NT2/D1 (cell line): ENCODE measurements around the gene DLG2.
A peak's percentile ranks its signal among the peaks of the same experiment; 100 is the strongest.

Experiments used
- DNase-seq: peaks from one replicate; pipeline ENCODE4 v3.0.0-alpha.2; 2011; ENCODE audit warnings: low read depth, low spot score
- H3K27me3 ChIP-seq: 2 replicates; pipeline ENCODE4 v1.6.0; 2011; ENCODE audit warnings: mild to moderate bottlenecking; ENCODE audit not compliant: insufficient read length, insufficient read depth
- H3K36me3 ChIP-seq: 2 replicates; pipeline ENCODE4 v1.6.1; 2011; ENCODE audit warnings: mild to moderate bottlenecking, low read length, mixed read lengths; ENCODE audit not compliant: insufficient read depth, insufficient read length
- H3K4me1 ChIP-seq: 2 replicates; pipeline ENCODE4 v1.5.1; 2011; ENCODE audit not compliant: insufficient read depth, insufficient read length
- H3K4me3 ChIP-seq: 2 replicates; pipeline ENCODE4 v1.5.1; 2011; ENCODE audit warnings: low read depth; ENCODE audit not compliant: insufficient read length
- H3K9ac ChIP-seq: 2 replicates; pipeline ENCODE4 v1.6.0; 2011; ENCODE audit warnings: low read depth; ENCODE audit not compliant: insufficient read length
- H3K9me3 ChIP-seq: 2 replicates; pipeline ENCODE4 v1.5.1; 2011; ENCODE audit warnings: mild to moderate bottlenecking, low read length; ENCODE audit not compliant: insufficient read depth
- SUZ12 ChIP-seq: IDR thresholded peaks from 2 replicates; pipeline ENCODE4 v1.6.1; 2011; ENCODE audit not compliant: insufficient read length, insufficient read depth; ENCODE audit errors: extremely low read depth
- YY1 ChIP-seq: IDR thresholded peaks from 2 replicates; pipeline ENCODE4 v1.6.1; 2011; ENCODE audit not compliant: insufficient read length, insufficient read depth
- ZNF274 ChIP-seq: IDR thresholded peaks from 2 replicates; pipeline ENCODE4 v1.6.1; 2011; ENCODE audit warnings: mild to moderate bottlenecking, low read depth, low read length

DLG2 gene

DNA sequence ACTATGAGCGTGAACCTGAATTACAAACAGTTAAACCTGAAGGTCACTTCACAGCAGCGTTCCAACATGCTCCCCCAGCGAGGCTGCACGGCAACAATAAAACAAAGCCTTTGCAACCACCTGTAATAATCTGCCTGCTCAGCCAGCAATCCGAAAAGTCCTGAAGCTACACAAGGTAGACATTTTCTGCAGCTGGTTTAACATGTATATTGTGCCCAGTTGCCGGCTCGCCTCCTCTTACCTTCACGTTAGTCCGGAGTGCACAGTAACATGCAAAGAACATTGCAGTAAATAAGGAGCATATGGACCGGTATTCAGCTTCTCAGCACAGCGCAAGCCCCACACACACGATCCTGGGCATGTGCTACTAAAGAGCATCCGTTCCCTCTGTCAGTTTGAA, 704.3 kb downstream of the DLG2 start:
- TF ChIP-seq ZNF274 (no peak), SUZ12 (no peak)
- no peaks in the 10 kb centered on the region for H3K9me3 ChIP-seq
- no peak overlapping the region for H3K9ac ChIP-seq
- DNase-seq, result no peak
- H3K4me3 ChIP-seq, result no peak overlapping the region
- no peaks in the 10 kb centered on the region for H3K4me1 ChIP-seq
- no peaks in the 10 kb centered on the region for H3K36me3 ChIP-seq
- H3K27me3 ChIP-seq, result no peaks in the 10 kb centered on the region

DNA sequence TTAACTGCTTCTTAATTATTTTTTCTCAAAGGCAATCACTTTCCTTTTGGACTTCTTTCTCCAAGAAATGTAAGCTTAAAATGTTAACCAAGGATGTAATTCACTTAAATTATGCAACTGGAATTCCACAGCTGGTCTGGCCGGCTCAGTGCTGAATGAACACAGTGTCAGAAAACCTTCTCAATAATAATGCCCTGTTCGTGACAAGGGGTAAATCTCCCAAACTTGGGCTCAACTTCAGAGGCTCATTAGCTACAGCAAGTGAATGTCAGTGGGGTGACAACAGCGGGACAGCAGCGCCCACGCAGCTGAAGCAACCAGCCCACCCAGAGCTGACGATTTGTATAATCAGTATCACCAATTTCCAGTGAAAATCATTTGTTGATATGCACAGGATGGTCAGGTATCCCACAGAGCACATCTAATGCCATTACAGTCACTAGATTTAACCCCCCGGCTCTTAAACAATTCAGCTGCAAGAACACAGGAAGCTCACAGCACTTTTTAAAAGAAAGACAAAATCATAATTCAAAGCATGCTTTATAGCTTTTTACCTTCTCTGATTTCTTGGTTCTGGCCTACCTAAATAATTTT, 704.8 kb downstream of the DLG2 start:
- no peak for DNase-seq
- Histone ChIP-seq H3K4me1 (no peaks in the 10 kb centered on the region), H3K36me3 (no peaks in the 10 kb centered on the region), H3K27me3 (no peaks in the 10 kb centered on the region), H3K4me3 (no peak overlapping the region), H3K9me3 (no peaks in the 10 kb centered on the region), H3K9ac (no peak overlapping the region)
- no peak for TF ChIP-seq SUZ12
- TF ChIP-seq ZNF274, result no peak
- TF ChIP-seq YY1, result no peak

DNA sequence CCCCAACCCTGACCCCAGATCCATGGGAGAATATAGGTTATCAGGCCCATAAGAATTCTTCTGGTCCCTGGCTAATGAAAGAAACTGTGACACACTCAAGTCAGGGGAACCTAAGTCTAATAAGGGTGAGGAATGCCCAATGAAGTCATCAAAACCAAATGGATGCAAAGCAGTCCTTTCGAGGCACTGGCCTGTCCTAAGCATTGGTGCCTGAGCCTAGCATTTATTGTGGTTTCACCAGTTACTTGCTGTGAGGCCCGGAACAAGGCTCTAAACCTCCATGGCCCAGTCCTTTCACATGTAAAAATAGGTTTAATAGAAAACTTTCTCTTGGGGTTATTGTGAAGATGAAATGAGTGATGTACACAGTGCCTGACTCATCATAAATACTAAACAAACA, 712.6 kb downstream of the DLG2 start:
- TF ChIP-seq ZNF274, result no peak
- Histone ChIP-seq H3K9ac (no peak overlapping the region), H3K9me3 (no peaks in the 10 kb centered on the region), H3K4me1 (no peaks in the 10 kb centered on the region), H3K36me3 (no peaks in the 10 kb centered on the region), H3K27me3 (no peaks in the 10 kb centered on the region), H3K4me3 (no peak overlapping the region)
- no peak for DNase-seq

DNA sequence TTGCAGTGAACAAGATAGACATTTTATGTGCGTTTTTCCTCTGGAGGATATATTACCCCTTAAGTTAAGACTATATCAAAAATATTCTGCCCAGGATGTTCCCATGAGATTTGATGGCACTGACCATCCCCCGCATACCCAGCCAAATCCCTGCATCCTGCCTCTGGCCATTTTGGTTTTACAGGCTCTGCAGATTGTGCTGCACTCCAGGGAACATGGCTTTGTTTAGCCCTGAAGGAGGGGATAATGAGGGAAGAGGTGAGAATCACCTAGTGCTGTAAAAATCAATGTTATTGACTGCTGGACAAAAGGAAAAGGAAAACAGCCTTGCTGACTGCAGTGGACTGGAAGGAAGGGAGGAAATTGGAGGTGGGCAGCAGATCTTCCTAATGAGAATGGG, 717.4 kb downstream of the DLG2 start:
- Histone ChIP-seq H3K36me3 (no peaks in the 10 kb centered on the region), H3K4me3 (no peak overlapping the region), H3K9me3 (no peaks in the 10 kb centered on the region), H3K9ac (no peak overlapping the region), H3K27me3 (no peaks in the 10 kb centered on the region), H3K4me1 (no peaks in the 10 kb centered on the region)
- TF ChIP-seq SUZ12 (no peak), YY1 (no peak), ZNF274 (no peak)
- peak; percentile 28 for DNase-seq

DNA sequence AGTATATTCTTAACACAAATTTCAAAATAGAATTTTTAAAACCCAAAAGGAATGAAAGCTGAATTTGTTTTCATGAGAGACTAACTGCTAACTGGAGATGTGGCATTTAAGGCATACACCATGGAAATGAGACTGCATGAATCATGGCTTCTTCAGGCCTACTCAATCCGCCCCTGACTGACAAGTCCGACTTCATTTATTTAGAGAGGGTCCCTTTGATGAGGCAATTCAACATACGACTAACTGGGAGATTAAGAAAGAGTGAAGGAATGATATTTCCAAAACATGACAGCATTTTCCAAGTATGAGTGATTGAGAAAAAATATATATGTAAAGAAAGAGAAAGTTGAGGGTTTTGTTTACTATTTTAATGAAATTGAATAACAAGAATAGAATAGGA, 720.1 kb downstream of the DLG2 start:
- Histone ChIP-seq H3K27me3 (no peaks in the 10 kb centered on the region), H3K4me1 (no peaks in the 10 kb centered on the region), H3K9me3 (no peaks in the 10 kb centered on the region), H3K9ac (no peak overlapping the region), H3K36me3 (no peaks in the 10 kb centered on the region), H3K4me3 (no peak overlapping the region)
- TF ChIP-seq ZNF274 (no peak), SUZ12 (no peak), YY1 (no peak)
- DNase-seq, result no peak

GRCh38 chr11:84905411-84905810, 721.7 kb downstream of the DLG2 start:
- no peak for DNase-seq
- Histone ChIP-seq H3K4me1 (no peaks in the 10 kb centered on the region), H3K9me3 (no peaks in the 10 kb centered on the region), H3K4me3 (no peak overlapping the region), H3K36me3 (no peaks in the 10 kb centered on the region), H3K27me3 (no peaks in the 10 kb centered on the region), H3K9ac (no peak overlapping the region)
- TF ChIP-seq YY1, result no peak
- no peak for TF ChIP-seq SUZ12
- no peak for TF ChIP-seq ZNF274

DNA sequence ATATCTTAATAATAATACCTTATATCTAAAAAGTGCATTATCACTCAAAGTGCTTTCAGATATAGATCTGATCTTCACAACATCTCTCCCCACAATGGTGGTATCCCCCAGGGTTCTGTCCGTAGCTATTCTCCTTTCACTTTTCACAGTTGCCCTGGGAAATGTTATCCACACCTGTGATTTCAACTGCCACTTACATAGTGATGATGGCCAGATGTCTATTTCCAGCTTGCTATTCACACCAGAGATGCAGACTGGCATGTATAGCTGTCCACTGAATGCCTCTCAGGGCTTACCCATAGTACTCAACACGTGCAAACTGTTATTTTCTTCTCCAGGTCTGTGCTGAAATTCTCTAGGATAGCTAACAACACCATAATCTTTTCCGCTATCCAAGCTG, 724.7 kb downstream of the DLG2 start:
- H3K4me3 ChIP-seq, result no peak overlapping the region
- H3K4me1 ChIP-seq, result no peaks in the 10 kb centered on the region
- H3K9ac ChIP-seq, result no peak overlapping the region
- no peak for DNase-seq
- no peaks in the 10 kb centered on the region for H3K9me3 ChIP-seq
- no peaks in the 10 kb centered on the region for H3K36me3 ChIP-seq
- H3K27me3 ChIP-seq, result no peaks in the 10 kb centered on the region
- TF ChIP-seq SUZ12 (no peak), YY1 (no peak), ZNF274 (no peak)

DNA sequence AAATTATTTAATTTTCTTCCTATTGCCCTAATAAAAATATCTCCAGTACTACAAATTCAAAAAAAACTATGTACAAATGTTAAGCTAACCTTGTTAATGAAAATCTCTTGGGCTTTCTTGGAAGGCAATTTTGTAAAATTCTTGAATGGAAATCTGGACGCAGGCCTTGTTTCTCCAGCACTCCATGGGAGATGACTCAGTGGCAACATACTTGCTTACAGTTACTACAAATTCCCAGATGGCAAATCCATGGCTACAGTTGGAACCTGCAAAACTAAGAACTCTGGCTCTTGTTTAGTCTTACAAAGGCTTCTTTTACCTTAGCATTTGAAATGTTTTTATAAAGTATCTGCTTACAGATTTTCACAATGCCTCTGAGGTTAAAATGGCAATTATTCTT, 725.2 kb downstream of the DLG2 start:
- H3K4me1 ChIP-seq, result no peaks in the 10 kb centered on the region
- no peak for DNase-seq
- H3K9me3 ChIP-seq, result no peaks in the 10 kb centered on the region
- TF ChIP-seq YY1 (no peak), ZNF274 (no peak), SUZ12 (no peak)
- no peak overlapping the region for H3K4me3 ChIP-seq
- H3K36me3 ChIP-seq, result no peaks in the 10 kb centered on the region
- no peak overlapping the region for H3K9ac ChIP-seq
- no peaks in the 10 kb centered on the region for H3K27me3 ChIP-seq
